Measurements from ENCODE around the gene C6orf120. TPM values are rescaled to one million over a fixed set of nuclear protein-coding genes. Genes with fewer than 3 reads are reported as not detected.

The C6orf120 gene
- total and polyA plus RNA-seq, 2 of the 13 experiments (the other 11 are each of a cell fraction or from before 2014, with no cell fraction given) = 21.7 to 29.9 TPM

DNA sequence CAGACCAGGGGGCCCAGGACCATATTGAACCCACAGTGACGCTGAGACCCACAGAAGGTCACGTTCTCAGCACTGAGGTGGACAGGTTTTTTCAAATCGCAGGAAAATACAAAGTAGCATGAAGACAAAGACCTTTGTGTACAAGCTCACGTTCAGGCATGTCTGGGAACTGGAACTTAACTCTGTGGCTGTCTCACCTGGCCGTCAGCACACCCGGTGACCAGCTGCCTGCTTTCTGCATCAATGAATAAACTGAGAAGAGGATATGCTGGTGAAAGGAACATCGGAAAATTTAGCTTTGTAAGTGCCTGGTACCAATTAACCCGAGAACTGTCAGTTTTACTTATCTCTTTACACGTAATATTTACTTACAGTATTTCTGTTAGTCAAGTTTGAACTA, 36.6 kb upstream of the C6orf120 start (continued):
- TF ChIP-seq, protein P1, sequence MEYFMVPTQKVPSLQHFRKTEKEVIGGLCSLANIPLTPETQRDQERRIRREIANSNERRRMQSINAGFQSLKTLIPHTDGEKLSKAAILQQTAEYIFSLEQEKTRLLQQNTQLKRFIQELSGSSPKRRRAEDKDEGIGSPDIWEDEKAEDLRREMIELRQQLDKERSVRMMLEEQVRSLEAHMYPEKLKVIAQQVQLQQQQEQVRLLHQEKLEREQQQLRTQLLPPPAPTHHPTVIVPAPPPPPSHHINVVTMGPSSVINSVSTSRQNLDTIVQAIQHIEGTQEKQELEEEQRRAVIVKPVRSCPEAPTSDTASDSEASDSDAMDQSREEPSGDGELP (IDR thresholded peaks at IDR 0.05; ENCODE audit: borderline replicate concordance, low read depth) = no peak
- TF ChIP-seq, protein P2, sequence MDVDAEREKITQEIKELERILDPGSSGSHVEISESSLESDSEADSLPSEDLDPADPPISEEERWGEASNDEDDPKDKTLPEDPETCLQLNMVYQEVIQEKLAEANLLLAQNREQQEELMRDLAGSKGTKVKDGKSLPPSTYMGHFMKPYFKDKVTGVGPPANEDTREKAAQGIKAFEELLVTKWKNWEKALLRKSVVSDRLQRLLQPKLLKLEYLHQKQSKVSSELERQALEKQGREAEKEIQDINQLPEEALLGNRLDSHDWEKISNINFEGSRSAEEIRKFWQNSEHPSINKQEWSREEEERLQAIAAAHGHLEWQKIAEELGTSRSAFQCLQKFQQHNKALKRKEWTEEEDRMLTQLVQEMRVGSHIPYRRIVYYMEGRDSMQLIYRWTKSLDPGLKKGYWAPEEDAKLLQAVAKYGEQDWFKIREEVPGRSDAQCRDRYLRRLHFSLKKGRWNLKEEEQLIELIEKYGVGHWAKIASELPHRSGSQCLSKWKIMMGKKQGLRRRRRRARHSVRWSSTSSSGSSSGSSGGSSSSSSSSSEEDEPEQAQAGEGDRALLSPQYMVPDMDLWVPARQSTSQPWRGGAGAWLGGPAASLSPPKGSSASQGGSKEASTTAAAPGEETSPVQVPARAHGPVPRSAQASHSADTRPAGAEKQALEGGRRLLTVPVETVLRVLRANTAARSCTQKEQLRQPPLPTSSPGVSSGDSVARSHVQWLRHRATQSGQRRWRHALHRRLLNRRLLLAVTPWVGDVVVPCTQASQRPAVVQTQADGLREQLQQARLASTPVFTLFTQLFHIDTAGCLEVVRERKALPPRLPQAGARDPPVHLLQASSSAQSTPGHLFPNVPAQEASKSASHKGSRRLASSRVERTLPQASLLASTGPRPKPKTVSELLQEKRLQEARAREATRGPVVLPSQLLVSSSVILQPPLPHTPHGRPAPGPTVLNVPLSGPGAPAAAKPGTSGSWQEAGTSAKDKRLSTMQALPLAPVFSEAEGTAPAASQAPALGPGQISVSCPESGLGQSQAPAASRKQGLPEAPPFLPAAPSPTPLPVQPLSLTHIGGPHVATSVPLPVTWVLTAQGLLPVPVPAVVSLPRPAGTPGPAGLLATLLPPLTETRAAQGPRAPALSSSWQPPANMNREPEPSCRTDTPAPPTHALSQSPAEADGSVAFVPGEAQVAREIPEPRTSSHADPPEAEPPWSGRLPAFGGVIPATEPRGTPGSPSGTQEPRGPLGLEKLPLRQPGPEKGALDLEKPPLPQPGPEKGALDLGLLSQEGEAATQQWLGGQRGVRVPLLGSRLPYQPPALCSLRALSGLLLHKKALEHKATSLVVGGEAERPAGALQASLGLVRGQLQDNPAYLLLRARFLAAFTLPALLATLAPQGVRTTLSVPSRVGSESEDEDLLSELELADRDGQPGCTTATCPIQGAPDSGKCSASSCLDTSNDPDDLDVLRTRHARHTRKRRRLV (CRISPR knock-in tag; IDR thresholded peaks at IDR 0.05) = no peak
- TF ChIP-seq MYNN (CRISPR knock-in tag; IDR thresholded peaks at IDR 0.05; ENCODE audit: low read depth) = no peak
- TF ChIP-seq, protein P3, sequence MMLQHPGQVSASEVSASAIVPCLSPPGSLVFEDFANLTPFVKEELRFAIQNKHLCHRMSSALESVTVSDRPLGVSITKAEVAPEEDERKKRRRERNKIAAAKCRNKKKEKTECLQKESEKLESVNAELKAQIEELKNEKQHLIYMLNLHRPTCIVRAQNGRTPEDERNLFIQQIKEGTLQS (CRISPR knock-in tag; IDR thresholded peaks at IDR 0.05) = no peak
- TF ChIP-seq NFYB (CRISPR knock-in tag; IDR thresholded peaks at IDR 0.05) = no peak
- TF ChIP-seq, protein P4, sequence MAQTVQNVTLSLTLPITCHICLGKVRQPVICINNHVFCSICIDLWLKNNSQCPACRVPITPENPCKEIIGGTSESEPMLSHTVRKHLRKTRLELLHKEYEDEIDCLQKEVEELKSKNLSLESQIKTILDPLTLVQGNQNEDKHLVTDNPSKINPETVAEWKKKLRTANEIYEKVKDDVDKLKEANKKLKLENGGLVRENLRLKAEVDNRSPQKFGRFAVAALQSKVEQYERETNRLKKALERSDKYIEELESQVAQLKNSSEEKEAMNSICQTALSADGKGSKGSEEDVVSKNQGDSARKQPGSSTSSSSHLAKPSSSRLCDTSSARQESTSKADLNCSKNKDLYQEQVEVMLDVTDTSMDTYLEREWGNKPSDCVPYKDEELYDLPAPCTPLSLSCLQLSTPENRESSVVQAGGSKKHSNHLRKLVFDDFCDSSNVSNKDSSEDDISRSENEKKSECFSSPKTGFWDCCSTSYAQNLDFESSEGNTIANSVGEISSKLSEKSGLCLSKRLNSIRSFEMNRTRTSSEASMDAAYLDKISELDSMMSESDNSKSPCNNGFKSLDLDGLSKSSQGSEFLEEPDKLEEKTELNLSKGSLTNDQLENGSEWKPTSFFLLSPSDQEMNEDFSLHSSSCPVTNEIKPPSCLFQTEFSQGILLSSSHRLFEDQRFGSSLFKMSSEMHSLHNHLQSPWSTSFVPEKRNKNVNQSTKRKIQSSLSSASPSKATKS (CRISPR knock-in tag; IDR thresholded peaks at IDR 0.05) = no peak
- TF ChIP-seq, protein P5, sequence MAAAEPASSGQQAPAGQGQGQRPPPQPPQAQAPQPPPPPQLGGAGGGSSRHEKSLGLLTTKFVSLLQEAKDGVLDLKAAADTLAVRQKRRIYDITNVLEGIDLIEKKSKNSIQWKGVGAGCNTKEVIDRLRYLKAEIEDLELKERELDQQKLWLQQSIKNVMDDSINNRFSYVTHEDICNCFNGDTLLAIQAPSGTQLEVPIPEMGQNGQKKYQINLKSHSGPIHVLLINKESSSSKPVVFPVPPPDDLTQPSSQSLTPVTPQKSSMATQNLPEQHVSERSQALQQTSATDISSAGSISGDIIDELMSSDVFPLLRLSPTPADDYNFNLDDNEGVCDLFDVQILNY (CRISPR knock-in tag; conservative IDR thresholded peaks at IDR 0.05) = no peak
- no peak for TF ChIP-seq ZNF761 (CRISPR knock-in tag; conservative IDR thresholded peaks at IDR 0.05)
- no peak for TF ChIP-seq YEATS2 (CRISPR knock-in tag; IDR thresholded peaks at IDR 0.05; ENCODE audit: borderline replicate concordance)
